ENCODE measurements around the gene MEIS2. TPM values are rescaled to one million over a fixed set of nuclear protein-coding genes. Genes with fewer than 3 reads are reported as not detected.

Gene MEIS2
- total RNA-seq, 1 donor from 2014 or later = 58.5 TPM

DNA sequence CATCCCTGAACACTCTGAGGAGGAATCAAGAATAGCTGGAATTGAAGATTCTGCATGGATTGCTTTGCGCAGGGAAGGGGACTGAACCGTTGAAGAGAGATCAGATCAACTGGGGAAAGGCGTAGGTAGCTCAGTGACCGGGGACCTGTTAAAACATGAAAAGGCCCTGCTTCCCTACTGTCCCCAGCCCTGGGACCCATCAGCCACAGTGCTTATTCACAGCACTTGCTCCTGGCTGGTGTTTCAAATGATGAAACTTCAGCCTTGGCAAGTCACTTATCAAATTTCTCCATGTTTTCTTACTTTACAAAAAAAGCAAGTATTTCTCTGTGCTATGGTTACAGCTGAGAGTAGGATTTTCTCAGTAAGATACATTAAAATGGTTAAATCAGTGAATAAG lies 199.3 kb downstream of the MEIS2 start:
- H3K4me3 Mint-ChIP-seq = no peak overlapping the region
- no peaks in the 10 kb centered on the region for H3K9me3 Mint-ChIP-seq
- TF ChIP-seq, protein P1, sequence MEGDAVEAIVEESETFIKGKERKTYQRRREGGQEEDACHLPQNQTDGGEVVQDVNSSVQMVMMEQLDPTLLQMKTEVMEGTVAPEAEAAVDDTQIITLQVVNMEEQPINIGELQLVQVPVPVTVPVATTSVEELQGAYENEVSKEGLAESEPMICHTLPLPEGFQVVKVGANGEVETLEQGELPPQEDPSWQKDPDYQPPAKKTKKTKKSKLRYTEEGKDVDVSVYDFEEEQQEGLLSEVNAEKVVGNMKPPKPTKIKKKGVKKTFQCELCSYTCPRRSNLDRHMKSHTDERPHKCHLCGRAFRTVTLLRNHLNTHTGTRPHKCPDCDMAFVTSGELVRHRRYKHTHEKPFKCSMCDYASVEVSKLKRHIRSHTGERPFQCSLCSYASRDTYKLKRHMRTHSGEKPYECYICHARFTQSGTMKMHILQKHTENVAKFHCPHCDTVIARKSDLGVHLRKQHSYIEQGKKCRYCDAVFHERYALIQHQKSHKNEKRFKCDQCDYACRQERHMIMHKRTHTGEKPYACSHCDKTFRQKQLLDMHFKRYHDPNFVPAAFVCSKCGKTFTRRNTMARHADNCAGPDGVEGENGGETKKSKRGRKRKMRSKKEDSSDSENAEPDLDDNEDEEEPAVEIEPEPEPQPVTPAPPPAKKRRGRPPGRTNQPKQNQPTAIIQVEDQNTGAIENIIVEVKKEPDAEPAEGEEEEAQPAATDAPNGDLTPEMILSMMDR (conservative IDR thresholded peaks at IDR 0.05) = no peak
- no peak overlapping the region for H3K27ac Mint-ChIP-seq (ENCODE audit: unreplicated experiment)
- H3K4me1 Mint-ChIP-seq = peaks cover 40% of the 10 kb centered on the region
- DNase-seq (ENCODE audit: low read depth, low spot score) = no peak
- H3K36me3 Mint-ChIP-seq (ENCODE audit: low read depth) = no peaks in the 10 kb centered on the region
- H3K27me3 Mint-ChIP-seq (ENCODE audit: low read depth) = peaks cover 3% of the 10 kb centered on the region

DNA sequence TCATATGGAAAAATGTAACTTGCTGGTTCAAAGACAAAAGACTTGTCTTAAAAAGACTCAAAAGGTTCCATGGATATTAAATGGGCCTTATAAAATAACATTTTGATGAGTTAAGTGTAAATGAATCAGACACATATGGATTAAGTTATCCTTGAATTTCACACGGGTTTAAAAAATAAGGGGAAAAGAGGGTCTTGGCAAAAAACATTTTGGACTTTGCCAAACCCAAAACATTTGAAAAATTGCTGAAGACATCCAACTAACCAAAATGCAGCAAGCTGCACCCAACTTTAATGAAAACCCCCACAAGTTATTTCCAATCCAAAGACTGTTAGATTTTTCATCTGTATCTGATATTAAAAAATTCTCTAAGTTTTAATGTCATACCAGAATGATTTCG lies 200.7 kb downstream of the MEIS2 start:
- DNase-seq (ENCODE audit: low read depth, low spot score) = no peak
- Mint-ChIP-seq H3K4me3 (no peak overlapping the region), H3K9me3 (no peaks in the 10 kb centered on the region), H3K36me3 (ENCODE audit: low read depth) (peaks cover 5% of the 10 kb centered on the region), H3K27me3 (ENCODE audit: low read depth) (peaks cover 3% of the 10 kb centered on the region), H3K4me1 (peaks cover 40% of the 10 kb centered on the region), H3K27ac (ENCODE audit: unreplicated experiment) (no peak overlapping the region)
- TF ChIP-seq, protein P1 (conservative IDR thresholded peaks at IDR 0.05) = no peak

DNA sequence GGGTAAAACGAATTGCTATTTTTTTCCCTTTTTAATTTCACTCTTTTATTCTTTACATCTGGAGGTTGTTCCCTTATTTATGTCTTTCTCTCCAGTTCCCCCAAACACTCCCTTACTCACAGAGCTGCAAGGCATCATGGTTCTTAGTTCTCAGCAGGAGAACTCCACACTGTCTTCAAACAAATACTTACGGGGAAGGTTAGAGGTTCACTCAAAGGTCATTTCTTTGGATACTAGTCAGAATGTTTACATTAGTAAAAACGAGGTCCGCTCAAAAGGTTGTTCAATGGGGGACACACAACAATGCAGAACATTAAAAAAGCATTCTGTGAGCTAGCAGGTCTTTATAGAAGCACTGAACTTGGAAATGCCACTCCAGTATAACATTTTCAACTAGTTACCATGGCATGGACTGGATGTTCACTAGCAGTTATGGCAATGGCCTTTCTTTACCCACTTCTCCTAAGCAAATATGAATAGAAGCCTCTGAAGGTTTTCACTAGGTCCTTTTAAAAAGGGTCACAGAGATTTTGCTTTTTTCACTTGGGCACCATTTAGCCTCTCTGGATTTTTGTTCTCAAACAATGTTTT lies 201.7 kb downstream of the MEIS2 start:
- Mint-ChIP-seq H3K27ac (ENCODE audit: unreplicated experiment) (no peak overlapping the region), H3K4me1 (peaks cover 40% of the 10 kb centered on the region), H3K36me3 (ENCODE audit: low read depth) (peaks cover 8% of the 10 kb centered on the region), H3K9me3 (no peaks in the 10 kb centered on the region), H3K4me3 (peak overlapping the region; percentile 1), H3K27me3 (ENCODE audit: low read depth) (peaks cover 3% of the 10 kb centered on the region)
- no peak for DNase-seq (ENCODE audit: low read depth, low spot score)
- TF ChIP-seq, protein P1 (conservative IDR thresholded peaks at IDR 0.05) = no peak

DNA sequence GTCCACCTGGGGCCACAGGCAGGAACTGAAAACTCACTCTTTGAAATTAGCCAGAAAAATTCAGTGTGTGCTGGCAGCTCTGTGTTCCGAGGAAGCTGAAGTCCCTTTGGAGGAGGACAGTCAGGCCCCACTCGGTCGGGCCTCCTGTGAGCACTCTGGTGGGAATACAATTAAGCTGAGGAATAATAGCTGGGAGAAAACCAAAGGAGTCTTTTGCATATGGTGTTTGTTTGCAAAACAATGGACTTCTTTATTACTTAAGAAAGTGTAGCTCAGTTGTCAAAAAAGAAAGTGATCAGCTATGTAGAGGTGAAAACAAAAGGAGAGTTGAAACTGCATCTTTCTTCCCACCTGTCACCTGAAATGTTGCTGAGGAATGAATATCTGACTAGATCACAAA lies 202.5 kb downstream of the MEIS2 start:
- Mint-ChIP-seq H3K4me1 (peaks cover 40% of the 10 kb centered on the region), H3K27ac (ENCODE audit: unreplicated experiment) (no peak overlapping the region), H3K36me3 (ENCODE audit: low read depth) (peaks cover 8% of the 10 kb centered on the region), H3K4me3 (no peak overlapping the region), H3K9me3 (no peaks in the 10 kb centered on the region), H3K27me3 (ENCODE audit: low read depth) (no peaks in the 10 kb centered on the region)
- TF ChIP-seq, protein P1 (conservative IDR thresholded peaks at IDR 0.05) = no peak
- no peak for DNase-seq (ENCODE audit: low read depth, low spot score)

DNA sequence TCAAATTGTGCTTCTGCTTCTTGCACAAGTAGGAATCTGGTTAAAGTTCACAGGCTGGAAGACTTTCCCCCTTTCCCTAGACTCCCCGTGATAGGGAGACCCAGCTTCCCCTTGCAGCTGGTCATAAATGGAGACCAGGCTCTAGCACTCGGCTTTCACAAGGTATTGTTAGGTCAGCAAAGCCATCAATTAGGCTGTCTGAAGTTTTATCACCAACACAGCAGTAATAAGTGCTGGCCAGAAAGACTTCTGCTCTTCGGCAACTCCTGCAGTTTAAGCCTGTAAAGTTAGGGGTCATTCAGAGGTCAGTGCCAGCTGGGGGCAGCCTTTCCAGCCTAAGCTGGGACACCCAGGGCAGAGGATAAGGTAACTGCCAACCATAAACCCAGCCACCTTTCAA lies 203.4 kb downstream of the MEIS2 start:
- H3K27me3 Mint-ChIP-seq (ENCODE audit: low read depth) = peaks cover 3% of the 10 kb centered on the region
- H3K4me3 Mint-ChIP-seq = peak overlapping the region; percentile 48
- H3K4me1 Mint-ChIP-seq = peaks cover 40% of the 10 kb centered on the region
- H3K9me3 Mint-ChIP-seq = no peaks in the 10 kb centered on the region
- peaks cover 11% of the 10 kb centered on the region for H3K36me3 Mint-ChIP-seq (ENCODE audit: low read depth)
- TF ChIP-seq, protein P1 (conservative IDR thresholded peaks at IDR 0.05) = no peak
- no peak for DNase-seq (ENCODE audit: low read depth, low spot score)
- no peak overlapping the region for H3K27ac Mint-ChIP-seq (ENCODE audit: unreplicated experiment)

Measured in neural crest cell (in vitro differentiated cells).